ENCODE data around the gene MTIF3. TPM values are rescaled to one million over a fixed set of nuclear protein-coding genes. Genes with fewer than 3 reads are reported as not detected.

The MTIF3 gene
- polyA plus RNA-seq, 4 donors = 67.2 to 90.8 (median 78.7) TPM

DNA sequence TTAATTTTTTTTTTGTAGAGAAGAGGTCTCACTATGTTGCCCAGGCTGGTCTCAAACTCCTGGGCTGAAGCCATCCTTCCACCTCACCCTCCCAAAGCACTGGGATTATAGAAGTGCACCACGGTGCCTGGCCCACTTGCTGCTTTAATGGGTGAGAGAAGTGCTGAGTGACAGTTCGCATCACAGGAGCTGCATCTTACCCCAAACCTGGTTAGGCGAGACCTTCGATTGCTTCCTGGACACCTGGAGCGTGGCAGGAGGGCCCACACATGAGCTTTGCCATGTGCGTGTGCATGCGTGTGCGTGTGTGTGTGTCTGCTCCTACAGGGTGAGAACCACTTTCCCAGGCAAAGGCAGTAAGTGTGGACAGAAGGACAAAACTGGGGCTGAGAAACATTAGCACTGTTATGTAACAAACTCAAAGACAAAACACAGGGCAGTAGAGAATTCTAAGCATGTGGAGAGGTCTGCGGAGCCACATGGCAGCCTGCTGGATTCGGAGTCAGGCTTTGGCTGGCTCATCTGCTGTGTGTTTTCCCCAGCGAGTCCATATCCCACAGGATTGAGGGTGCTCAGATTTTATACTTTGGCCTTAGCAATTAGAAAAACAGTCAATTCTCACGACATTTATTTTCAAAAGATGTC is 11.7 kb upstream of the MTIF3 start:
- DNase-seq (ENCODE audit: low read depth in 4 of 4, low spot score in 2 of 4) = no peak

DNA sequence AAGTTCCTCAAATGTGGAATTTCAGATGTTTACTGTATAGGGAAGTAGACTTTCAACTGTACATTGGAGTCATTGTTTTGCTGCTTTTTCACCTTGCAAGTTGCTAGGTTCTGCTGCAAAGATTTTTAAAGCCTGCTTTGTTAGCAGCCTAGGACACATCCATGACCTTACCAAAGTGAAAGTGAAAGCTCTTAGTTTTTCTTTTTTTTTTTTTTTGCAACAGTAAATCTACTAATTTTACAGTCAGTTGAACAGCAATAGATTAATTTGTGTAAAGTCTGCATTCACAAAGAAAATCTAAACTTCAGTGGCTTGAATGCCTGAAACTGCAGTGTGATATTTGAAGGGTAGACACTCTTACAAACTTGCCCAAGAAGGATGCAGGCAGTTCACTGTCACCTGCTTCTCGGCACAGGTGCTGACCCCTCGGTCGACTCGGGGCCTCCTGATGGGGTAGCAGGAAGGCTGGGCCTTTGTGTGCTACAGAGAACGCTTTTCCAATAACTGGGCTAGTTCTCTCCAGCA is 5.0 kb upstream of the MTIF3 start:
- no peak for DNase-seq (ENCODE audit: low read depth in 4 of 4, low spot score in 2 of 4)

- peak in 3 of 4 donors; percentile 39 to 51 (median 51) for DNase-seq (ENCODE audit: low read depth in 4 of 4, low spot score in 2 of 4)
These were observed 632 bp upstream of the MTIF3 start for GRCh38 chr13:27450921-27451471.

DNA sequence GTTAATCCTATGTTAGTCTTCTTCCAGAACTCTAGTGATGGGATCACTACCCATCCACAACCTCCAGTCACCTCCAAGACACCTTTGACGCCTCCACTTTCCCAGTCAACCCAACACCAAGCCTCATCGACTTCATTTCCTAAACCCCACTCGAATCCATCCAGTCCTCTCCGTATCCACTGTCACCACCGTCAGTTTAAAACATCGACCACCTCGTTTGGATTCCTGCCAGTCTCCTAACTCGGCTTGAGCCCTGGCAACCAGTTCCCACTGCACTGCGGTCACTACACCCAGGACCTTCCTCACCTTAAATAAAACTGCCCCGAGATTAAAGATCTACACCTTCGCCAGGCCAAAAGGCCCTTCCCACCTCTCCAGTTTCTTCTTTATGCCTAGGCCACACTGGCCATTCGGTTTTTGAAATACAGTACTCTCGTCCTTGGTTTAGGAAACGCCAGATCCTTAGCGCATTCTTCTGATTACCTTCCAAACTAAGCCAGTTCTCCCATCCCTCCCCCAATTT is 1.2 kb downstream of the MTIF3 start:
- peak in 1 of 4 donors; percentile 5 for DNase-seq (ENCODE audit: low read depth in 4 of 4, low spot score in 2 of 4)

DNA sequence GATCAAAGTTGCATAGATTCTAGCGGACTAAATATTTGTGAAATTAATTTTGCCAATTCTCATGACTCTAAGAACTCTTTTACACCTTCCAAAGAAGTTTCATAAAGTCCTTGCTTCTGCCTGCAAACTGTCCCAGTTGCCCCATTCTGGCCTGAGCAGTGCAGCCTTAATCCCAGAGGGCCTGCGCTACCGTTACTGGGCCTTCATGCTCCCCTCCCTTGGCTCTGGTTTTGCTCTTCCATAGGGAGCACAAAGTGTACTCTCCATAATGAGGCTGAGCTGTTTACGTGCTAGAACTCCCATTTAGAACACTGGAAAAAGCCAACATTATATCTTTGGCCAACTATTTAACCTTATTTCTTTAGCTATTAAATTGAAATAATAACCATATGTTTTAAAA is 2.1 kb downstream of the MTIF3 start:
- DNase-seq (ENCODE audit: low read depth in 4 of 4, low spot score in 2 of 4) = no peak

DNA sequence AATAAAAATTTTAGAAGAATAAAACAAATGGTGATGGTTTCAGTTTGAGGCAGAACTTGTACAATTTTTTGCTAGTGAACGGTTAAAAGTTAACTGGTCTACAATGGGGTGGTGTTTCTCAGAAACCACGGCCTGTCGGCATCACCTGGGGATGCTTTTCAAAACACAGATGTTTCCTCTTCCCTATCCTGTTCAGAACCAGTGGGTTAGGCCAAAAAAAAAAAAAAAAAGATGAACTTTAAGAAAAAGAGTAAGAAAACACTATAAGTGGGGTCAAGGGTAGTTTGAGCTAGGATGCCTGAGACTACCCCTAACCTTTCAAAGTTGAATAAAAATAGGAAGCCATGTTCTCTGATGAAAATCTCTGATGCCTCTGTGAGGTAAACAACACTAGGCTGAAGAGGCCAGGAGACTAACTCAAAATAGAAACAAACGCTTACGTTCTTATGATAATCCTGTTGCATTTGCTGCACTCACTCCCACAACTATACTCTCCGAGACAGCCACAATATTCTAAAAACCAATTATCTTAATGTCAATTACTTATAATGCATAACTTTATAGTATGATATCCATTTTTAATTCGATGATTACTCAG is 3.3 kb downstream of the MTIF3 start:
- no peak for DNase-seq (ENCODE audit: low read depth in 4 of 4, low spot score in 2 of 4)

- DNase-seq (ENCODE audit: low read depth in 4 of 4, low spot score in 2 of 4) = no peak
These were observed 7.6 kb downstream of the MTIF3 start for GRCh38 chr13:27442797-27443196.

DNA sequence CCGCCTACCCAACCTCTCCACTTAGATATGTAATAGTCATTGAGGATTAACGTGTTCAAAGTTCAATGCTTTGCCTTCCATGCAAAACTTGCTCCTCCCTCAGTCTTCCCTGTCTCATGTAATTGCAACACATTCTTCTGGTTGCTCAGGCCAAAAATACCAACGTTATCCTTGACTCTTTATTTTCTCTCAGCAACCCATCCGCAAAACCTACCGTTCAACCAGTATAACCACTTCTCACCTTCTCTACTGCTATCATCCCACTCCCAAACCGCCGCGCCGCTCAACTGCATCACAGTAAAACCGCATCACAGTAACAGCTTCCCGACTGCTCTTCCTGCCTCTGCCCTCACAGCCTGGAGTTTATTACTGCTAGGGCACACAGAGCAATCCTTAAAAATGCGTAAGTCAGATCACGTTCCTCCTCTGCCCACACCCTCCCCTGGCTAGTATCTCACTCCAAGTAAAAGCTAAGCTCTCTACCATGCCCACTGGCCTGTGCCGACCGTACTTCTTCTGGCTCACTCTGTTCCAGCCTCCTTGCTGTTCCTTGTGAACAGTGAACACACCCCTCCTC is 8.2 kb downstream of the MTIF3 start:
- no peak for DNase-seq (ENCODE audit: low read depth in 4 of 4, low spot score in 2 of 4)

DNA sequence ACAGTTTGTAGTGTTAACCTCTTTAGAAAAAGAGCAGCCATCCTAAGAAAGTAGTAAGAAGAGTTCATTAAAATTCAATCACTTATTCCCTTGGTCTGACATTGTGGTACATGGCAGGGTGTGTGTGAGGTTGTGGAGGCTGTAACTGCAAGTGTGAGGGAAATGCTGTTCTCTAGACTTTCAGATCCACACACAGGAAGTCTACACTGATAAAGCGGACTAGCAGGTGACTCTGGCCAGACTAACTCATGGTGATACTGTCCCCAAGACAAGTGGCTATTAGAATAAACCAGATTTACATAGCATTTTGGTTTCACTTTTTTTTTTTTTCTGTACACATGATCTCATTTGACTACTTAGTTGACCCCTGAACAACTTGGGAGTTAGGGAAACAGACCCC is 10.0 kb downstream of the MTIF3 start:
- no peak for DNase-seq (ENCODE audit: low read depth in 4 of 4, low spot score in 2 of 4)

DNA sequence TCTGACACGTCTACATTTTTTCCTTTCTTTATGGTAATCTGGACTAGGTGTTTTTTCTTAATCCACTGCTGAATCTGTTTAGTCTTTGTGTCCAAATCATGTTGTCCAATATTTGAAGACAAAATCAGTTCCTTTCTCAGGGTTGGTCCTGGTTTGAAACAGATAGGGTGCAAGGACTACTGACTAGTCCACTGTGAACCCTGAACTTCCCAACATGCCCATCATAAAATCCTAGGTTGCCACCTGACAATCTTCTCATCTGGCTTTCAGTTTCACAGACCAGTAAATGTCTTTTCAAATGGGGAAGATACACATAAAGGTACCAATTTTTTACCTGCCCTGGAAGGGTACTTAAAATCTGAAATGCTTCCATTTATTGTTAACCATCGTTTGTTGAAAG is 13.2 kb downstream of the MTIF3 start:
- DNase-seq (ENCODE audit: low read depth in 4 of 4, low spot score in 2 of 4) = no peak

- DNase-seq (ENCODE audit: low read depth in 4 of 4, low spot score in 2 of 4) = no peak
These were observed 17.7 kb downstream of the MTIF3 start for GRCh38 chr13:27432611-27433210.

DNA sequence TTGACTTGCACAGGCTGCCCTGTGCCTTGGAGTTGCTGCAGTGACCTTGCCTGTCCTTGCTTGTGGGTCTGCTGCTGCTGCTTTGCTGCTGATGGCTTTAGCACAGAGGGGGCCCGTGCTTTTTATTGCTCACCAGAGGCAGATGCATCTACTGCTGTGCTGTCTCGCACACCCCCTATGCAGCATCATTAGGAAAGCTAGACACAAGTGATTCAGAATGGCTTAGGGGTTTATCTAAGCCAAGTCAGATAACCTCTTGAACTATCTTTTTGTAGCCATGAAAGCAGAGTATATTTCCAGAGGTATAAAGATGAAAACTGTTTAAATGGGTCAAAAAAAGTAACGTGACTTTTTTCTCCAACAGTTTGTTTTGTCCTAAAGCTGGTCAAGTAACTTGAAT is 18.2 kb downstream of the MTIF3 start:
- no peak for DNase-seq (ENCODE audit: low read depth in 4 of 4, low spot score in 2 of 4)

DNA sequence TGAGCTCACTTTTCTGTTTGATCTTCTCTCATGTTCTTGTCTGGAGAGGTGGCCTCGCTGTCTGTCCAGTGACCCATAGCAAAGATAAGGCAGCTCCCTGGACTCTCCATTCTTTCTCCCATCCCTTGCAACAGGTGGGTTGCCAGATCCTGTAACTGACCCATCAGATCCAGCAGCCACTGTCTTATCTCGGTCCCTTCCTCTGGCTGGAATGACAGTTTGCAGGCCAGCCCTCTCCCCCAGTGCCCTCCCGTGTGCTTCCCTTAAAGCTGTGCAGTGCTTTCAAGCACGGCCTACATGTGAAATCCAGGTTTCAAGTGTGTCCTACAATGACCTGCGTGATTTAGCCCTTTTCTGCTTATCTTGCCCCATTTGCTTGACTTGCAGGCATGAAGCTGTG is 22.2 kb downstream of the MTIF3 start:
- DNase-seq (ENCODE audit: low read depth in 4 of 4, low spot score in 2 of 4) = no peak

GRCh38 chr13:27427641-27428040 is 22.7 kb downstream of the MTIF3 start:
- no peak for DNase-seq (ENCODE audit: low read depth in 4 of 4, low spot score in 2 of 4)

GRCh38 chr13:27425918-27426630 is 24.3 kb downstream of the MTIF3 start:
- no peak for DNase-seq (ENCODE audit: low read depth in 4 of 4, low spot score in 2 of 4)

DNA sequence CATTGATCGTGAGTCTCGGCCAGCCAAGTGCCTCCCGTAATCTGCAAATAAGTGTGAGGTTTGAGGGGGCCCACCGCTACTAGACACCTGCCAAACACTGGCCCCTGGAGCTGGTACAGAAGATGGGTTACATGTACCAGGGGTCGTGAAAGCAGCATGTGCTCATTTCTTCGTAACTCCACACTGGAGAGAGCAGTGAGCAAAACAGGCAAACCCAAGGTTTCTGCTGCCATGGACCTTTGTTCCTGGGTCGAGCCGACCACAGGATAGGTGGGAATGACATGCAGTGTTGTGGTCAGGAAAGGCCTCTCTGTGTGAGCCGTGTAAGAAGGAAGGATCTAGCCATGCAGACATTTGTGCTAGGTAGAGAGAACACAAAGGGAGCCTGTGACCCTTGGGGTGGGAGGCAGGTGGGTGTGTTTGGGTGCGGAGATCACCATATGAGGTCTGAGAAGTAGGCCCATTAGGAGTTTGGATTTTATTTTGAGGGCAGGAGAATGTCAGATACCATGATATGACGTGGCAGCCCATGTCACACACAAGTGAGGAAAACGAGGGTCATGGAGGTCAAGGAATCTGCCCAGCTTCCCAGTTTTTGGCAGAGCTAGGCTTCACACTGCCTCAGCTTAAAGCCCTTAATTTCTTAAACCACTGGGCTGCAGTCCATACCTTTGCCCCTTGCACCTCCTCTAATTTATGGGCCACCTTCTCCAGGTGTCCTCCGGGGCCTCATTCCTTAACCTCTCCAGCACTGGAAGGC is 25.0 kb downstream of the MTIF3 start:
- DNase-seq (ENCODE audit: low read depth in 4 of 4, low spot score in 2 of 4) = no peak

GRCh38 chr13:27424246-27425157 is 25.9 kb downstream of the MTIF3 start, which contains the start of gene GTF3A:
Gene GTF3A, plus strand, starts transcription at chr13:27424619.
- peak; percentile 69 to 82 (median 78) for DNase-seq (ENCODE audit: low read depth in 4 of 4, low spot score in 2 of 4)

GRCh38 chr13:27423333-27423732 is 27.0 kb downstream of the MTIF3 start:
- no peak for DNase-seq (ENCODE audit: low read depth in 4 of 4, low spot score in 2 of 4)
